Prostate gland (tissue), 2 donors: ENCODE data around the gene C4orf50. TPM values are rescaled to one million over a fixed set of nuclear protein-coding genes. Genes with fewer than 3 reads are reported as not detected.

Experiments used
- DNase-seq: peaks from one replicate; pipeline ENCODE4 v3.0.0-alpha.2; 2019; ENCODE audit warnings: low spot score
- H3K27ac ChIP-seq, 2 donors: fragments of 200-600 bp; sonication (generic); 2 replicates each; pipeline ENCODE4 v1.5.1; 2017 to 2019
- H3K27me3 ChIP-seq: fragments of 200-600 bp; sonication (generic); replicated peaks from 2 replicates; pipeline ENCODE4 v1.5.1; 2019; ENCODE audit not compliant: insufficient read depth
- H3K36me3 ChIP-seq, 2 donors: fragments of 200-600 bp; sonication (generic); 1 replicate in 1 of 2; 2 replicates in 1 of 2; pipeline versions ENCODE4 v1.5.1 to v1.8.1; 2017 to 2019
- H3K4me1 ChIP-seq: fragments of 200-600 bp; sonication (generic); replicated peaks from 2 replicates; pipeline ENCODE4 v1.5.1; 2019
- H3K4me3 ChIP-seq, 2 donors: fragments of 200-600 bp; sonication (generic); 2 replicates each; pipeline ENCODE4 v1.5.1; 2017 to 2019
- H3K9me3 ChIP-seq: fragments of 200-600 bp; sonication (generic); 2 replicates; pipeline ENCODE4 v1.5.1; 2017
- CTCF ChIP-seq, 4 experiments: fragments of 200-600 bp in 2 of 4; fragments of 450-650 bp in 2 of 4; sonication (generic) in 2 of 4; IDR thresholded peaks; 1 replicate in 3 of 4; 2 replicates in 1 of 4; pipeline ENCODE4 v1.5.1; 2016 to 2019; ENCODE audit warnings: antibody characterized with exemption in 4 of 4, mild to moderate bottlenecking in 2 of 4, moderate library complexity in 2 of 4
- POLR2A ChIP-seq: fragments of 450-650 bp; IDR thresholded peaks from one replicate; pipeline ENCODE4 v1.6.1; 2016; ENCODE audit warnings: antibody characterized with exemption, mild to moderate bottlenecking
- POLR2AphosphoS5 ChIP-seq: sonication (generic); formaldehyde crosslinking; IDR thresholded peaks from one replicate; pipeline ENCODE4 v1.6.1; 2017; ENCODE audit warnings: antibody characterized with exemption
- WGBS: methylation state at CpG from one replicate; pipeline ENCODE4 v1.1.5; 2018; 5-methylcytosine and 5-hydroxymethylcytosine counted together
- intact Hi-C: fragments of 100-400 bp; cut with DNase I; formaldehyde crosslinking; loops from one replicate; pipeline ENCODE4 v1.14.2; 2022
- total RNA-seq, 2 donors: library from RNA; depleted of rRNA; stranded (reverse); fragments of >200 nt; gene quantifications; one replicate each; pipeline ENCODE4 v1.1.0, GENCODE V29; 2016

The C4orf50 gene
- total RNA-seq, 2 donors from 2014 or later = 0.87 to 2.8 TPM

GRCh38 chr4:5992828-5993321 is 25.4 kb downstream of the C4orf50 start:
- no peak for DNase-seq
- Histone ChIP-seq H3K27me3 (peaks cover 3% of the 10 kb centered on the region), H3K36me3 (no peaks in the 10 kb centered on the region), H3K9me3 (no peaks in the 10 kb centered on the region), H3K4me1 (no peaks in the 10 kb centered on the region), H3K4me3 (no peak overlapping the region), H3K27ac (no peak overlapping the region)
- 81% methylated on average over 10 of the region's 11 CpGs for WGBS
- TF ChIP-seq CTCF (IDR thresholded peaks at IDR 0.05) = no peak
- TF ChIP-seq POLR2A = no peak
- no peak for TF ChIP-seq POLR2AphosphoS5
- intact Hi-C loops = no loop called here

- TF ChIP-seq POLR2AphosphoS5 = no peak
- TF ChIP-seq CTCF (IDR thresholded peaks at IDR 0.05) = no peak
- TF ChIP-seq POLR2A = no peak
- H3K4me3 ChIP-seq = no peak overlapping the region
- no peak for DNase-seq
- WGBS = 75% methylated on average over 16 of the region's 17 CpGs
- H3K9me3 ChIP-seq = no peaks in the 10 kb centered on the region
- H3K27ac ChIP-seq = no peak overlapping the region
- H3K27me3 ChIP-seq = peaks cover 3% of the 10 kb centered on the region
- H3K4me1 ChIP-seq = no peaks in the 10 kb centered on the region
- intact Hi-C loops = no loop called here
- no peaks in the 10 kb centered on the region for H3K36me3 ChIP-seq
These were observed 25.9 kb downstream of the C4orf50 start for GRCh38 chr4:5992171-5992827.

GRCh38 chr4:5991405-5991804 is 26.8 kb downstream of the C4orf50 start:
- no peak overlapping the region for H3K4me3 ChIP-seq
- peaks cover 3% of the 10 kb centered on the region for H3K27me3 ChIP-seq

GRCh38 chr4:5990446-5991160 is 27.6 kb downstream of the C4orf50 start:
- Histone ChIP-seq H3K4me3 (no peak overlapping the region), H3K4me1 (no peaks in the 10 kb centered on the region), H3K27me3 (peaks cover 3% of the 10 kb centered on the region), H3K27ac (no peak overlapping the region), H3K9me3 (no peaks in the 10 kb centered on the region), H3K36me3 (no peaks in the 10 kb centered on the region)
- TF ChIP-seq CTCF (IDR thresholded peaks at IDR 0.05) (no peak), POLR2AphosphoS5 (no peak), POLR2A (no peak)
- intact Hi-C loops = no loop called here
- 90% methylated on average over 16 of the region's 16 CpGs for WGBS
- DNase-seq = no peak

More at GRCh38 chr4:5991405-5991804, 26.8 kb downstream of the C4orf50 start:
- 60% methylated on average over 1 of the region's 1 CpG for WGBS
- Histone ChIP-seq H3K27ac (no peak overlapping the region), H3K36me3 (no peaks in the 10 kb centered on the region), H3K9me3 (no peaks in the 10 kb centered on the region), H3K4me1 (no peaks in the 10 kb centered on the region)
- TF ChIP-seq POLR2A (no peak), POLR2AphosphoS5 (no peak), CTCF (IDR thresholded peaks at IDR 0.05) (no peak)
- no peak for DNase-seq
- intact Hi-C loops = no loop called here
